22Rv1 (cell line): ENCODE results near the gene RBM10.

ENCODE experiments used
- H3K27ac ChIP-seq: fragments of 450-650 bp; 2 replicates; pipeline ENCODE4 v1.5.1; 2017
- ZFX ChIP-seq: fragments of 450-650 bp; IDR thresholded peaks from 2 replicates; pipeline ENCODE4 v1.6.1; 2017; ENCODE audit warnings: antibody characterized with exemption, borderline replicate concordance
- TF ChIP-seq, protein P1 (sequence below): fragments of 450-650 bp; IDR thresholded peaks from 2 replicates; pipeline ENCODE4 v1.5.1; 2017; ENCODE audit warnings: mild to moderate bottlenecking

The RBM10 gene

GRCh38 chrX:47218280-47218919, 73.4 kb downstream of the RBM10 start, which contains the start of gene CDK16:
TSS of gene CDK16 (plus strand) at chrX:47218681. CDS start at chrX:47223558, 4,877 bp downstream.
- TF ChIP-seq, protein P1, sequence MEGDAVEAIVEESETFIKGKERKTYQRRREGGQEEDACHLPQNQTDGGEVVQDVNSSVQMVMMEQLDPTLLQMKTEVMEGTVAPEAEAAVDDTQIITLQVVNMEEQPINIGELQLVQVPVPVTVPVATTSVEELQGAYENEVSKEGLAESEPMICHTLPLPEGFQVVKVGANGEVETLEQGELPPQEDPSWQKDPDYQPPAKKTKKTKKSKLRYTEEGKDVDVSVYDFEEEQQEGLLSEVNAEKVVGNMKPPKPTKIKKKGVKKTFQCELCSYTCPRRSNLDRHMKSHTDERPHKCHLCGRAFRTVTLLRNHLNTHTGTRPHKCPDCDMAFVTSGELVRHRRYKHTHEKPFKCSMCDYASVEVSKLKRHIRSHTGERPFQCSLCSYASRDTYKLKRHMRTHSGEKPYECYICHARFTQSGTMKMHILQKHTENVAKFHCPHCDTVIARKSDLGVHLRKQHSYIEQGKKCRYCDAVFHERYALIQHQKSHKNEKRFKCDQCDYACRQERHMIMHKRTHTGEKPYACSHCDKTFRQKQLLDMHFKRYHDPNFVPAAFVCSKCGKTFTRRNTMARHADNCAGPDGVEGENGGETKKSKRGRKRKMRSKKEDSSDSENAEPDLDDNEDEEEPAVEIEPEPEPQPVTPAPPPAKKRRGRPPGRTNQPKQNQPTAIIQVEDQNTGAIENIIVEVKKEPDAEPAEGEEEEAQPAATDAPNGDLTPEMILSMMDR: no peak
- TF ChIP-seq ZFX: no peak

GRCh38 chrX:47218920-47219815, 74.1 kb downstream of the RBM10 start:
- H3K27ac ChIP-seq: peak overlapping the region; percentile 88
- TF ChIP-seq, protein P1: no peak
- TF ChIP-seq ZFX: no peak

More at GRCh38 chrX:47218280-47218919, 73.4 kb downstream of the RBM10 start, which contains the start of gene CDK16:
- H3K27ac ChIP-seq: peak within 1 kb of the TSS; percentile 88

- TF ChIP-seq, protein P1: no peak
- TF ChIP-seq ZFX: no peak
- no peak overlapping the region for H3K27ac ChIP-seq
These were observed 76.7 kb downstream of the RBM10 start for GRCh38 chrX:47221756-47222155.

- H3K27ac ChIP-seq: no peak overlapping the region
- TF ChIP-seq, protein P1: no peak
- TF ChIP-seq ZFX: no peak
These were observed 77.8 kb downstream of the RBM10 start for GRCh38 chrX:47222751-47223350.

- no peak overlapping the region for H3K27ac ChIP-seq
- no peak for TF ChIP-seq ZFX
- TF ChIP-seq, protein P1: no peak
These were observed 78.6 kb downstream of the RBM10 start for GRCh38 chrX:47223476-47224250.

- no peak overlapping the region for H3K27ac ChIP-seq
- TF ChIP-seq, protein P1: no peak
- TF ChIP-seq ZFX: no peak
These were observed 79.4 kb downstream of the RBM10 start for GRCh38 chrX:47224266-47224895.
